HepG2 (cell line): ENCODE data around the gene DSN1. TPM values are rescaled to one million over a fixed set of nuclear protein-coding genes. Genes with fewer than 3 reads are reported as not detected.
A peak's percentile ranks its signal among the peaks of the same experiment; 100 is the strongest.

ENCODE experiments used
- DNMT3B ChIP-seq: conservative IDR thresholded peaks from 2 replicates; pipeline ENCODE4 v1.6.1; 2016; ENCODE audit warnings: missing biosample characterization, control low read depth
- GTF3A ChIP-seq: sonication (generic); formaldehyde crosslinking; conservative IDR thresholded peaks from 2 replicates; pipeline ENCODE4 v1.4.0; 2020; ENCODE audit warnings: mild to moderate bottlenecking, missing genetic modification reagents
- HNRNPL ChIP-seq: fragments of 200-400 bp; formaldehyde crosslinking; IDR thresholded peaks from 2 replicates; pipeline ENCODE4 v1.6.1; 2017; ENCODE audit warnings: mild to moderate bottlenecking, low read depth, low read length
- IRX3 ChIP-seq: sonication (generic); formaldehyde crosslinking; IDR thresholded peaks from 2 replicates; pipeline ENCODE4 v1.8.1; 2023; ENCODE audit warnings: mild to moderate bottlenecking, low read depth, missing genetic modification reagents, borderline replicate concordance
- KLF11 ChIP-seq: IDR thresholded peaks from 2 replicates; pipeline ENCODE4 v1.6.1; 2016; ENCODE audit warnings: missing compliant biosample characterization
- NBN ChIP-seq: fragments of 450-650 bp; conservative IDR thresholded peaks from 2 replicates; pipeline ENCODE4 v1.6.1; 2017
- PAF1 ChIP-seq: IDR thresholded peaks from 2 replicates; pipeline ENCODE4 v1.6.1; 2016; ENCODE audit warnings: missing genetic modification reagents, missing compliant biosample characterization
- PTBP1 ChIP-seq: fragments of 200-400 bp; formaldehyde crosslinking; IDR thresholded peaks from 2 replicates; pipeline ENCODE4 v1.6.1; 2018; ENCODE audit warnings: low read length, low read depth; ENCODE audit not compliant: poor library complexity, severe bottlenecking
- TRIM24 ChIP-seq: sonication (generic); formaldehyde crosslinking; IDR thresholded peaks from 2 replicates; pipeline ENCODE4 v1.8.0; 2022; ENCODE audit warnings: mild to moderate bottlenecking, missing genetic modification reagents
- ZNF431 ChIP-seq: sonication (generic); formaldehyde crosslinking; IDR thresholded peaks from 2 replicates; pipeline ENCODE4 v1.9.0; 2022; ENCODE audit warnings: missing genetic modification reagents, low read depth, mild to moderate bottlenecking, borderline replicate concordance
- ZNF598 ChIP-seq: sonication (generic); formaldehyde crosslinking; IDR thresholded peaks from 2 replicates; pipeline ENCODE4 v1.5.1; 2020; ENCODE audit warnings: mild to moderate bottlenecking, missing genetic modification reagents, borderline replicate concordance
- ZNF614 ChIP-seq: IDR thresholded peaks from 2 replicates; pipeline ENCODE4 v1.6.1; 2018; ENCODE audit warnings: missing biosample characterization, missing genetic modification reagents, inconsistent platforms, borderline replicate concordance
- ZNF616 ChIP-seq: sonication (generic); formaldehyde crosslinking; IDR thresholded peaks from 2 replicates; pipeline ENCODE4 v1.5.0; 2020; ENCODE audit warnings: low read depth, mild to moderate bottlenecking, missing genetic modification reagents
- polyA plus RNA-seq, 8 experiments: library from polyadenylated mRNA; depleted of rRNA in 3 of 8; stranded (reverse) in 7 of 8; unstranded in 1 of 8; fragments of >200 nt; fragmentation: Illumina TruSeq in 4 of 8; extraction: Trizol in 4 of 8; gene quantifications; 2 replicates each; pipeline versions ENCODE4 v1.2.1 to v1.2.3, GENCODE V29; 2011 to 2016; ENCODE audit warnings: low read depth in 4 of 8, missing spikeins in 1 of 8, mixed read lengths in 1 of 8; ENCODE audit not compliant: insufficient read depth in 1 of 8
- total RNA-seq, 5 experiments: library from RNA; depleted of rRNA; stranded (reverse); fragments of >200 nt; fragmentation: Illumina TruSeq; extraction: Trizol; gene quantifications; 2 replicates each; pipeline ENCODE4 v1.2.3, GENCODE V29; 2016; ENCODE audit warnings: low read depth in 1 of 5
- TF ChIP-seq, protein P1 (sequence below): sonication (generic); formaldehyde crosslinking; IDR thresholded peaks from 2 replicates; pipeline ENCODE4 v1.4.0; 2020; ENCODE audit warnings: missing genetic modification reagents, borderline replicate concordance
- TF ChIP-seq, protein P2 (sequence below): sonication (generic); formaldehyde crosslinking; IDR thresholded peaks from 2 replicates; pipeline ENCODE4 v1.5.1; 2020; ENCODE audit warnings: mild to moderate bottlenecking, moderate library complexity, missing genetic modification reagents
- TF ChIP-seq, protein P3 (sequence below), 2 experiments: sonication (generic) in 1 of 2; formaldehyde crosslinking in 1 of 2; IDR thresholded peaks; 2 replicates each; pipeline versions ENCODE4 v1.5.1 to v1.6.1; 2011 to 2020; ENCODE audit warnings: borderline replicate concordance in 1 of 2, low read depth in 1 of 2, low read length in 1 of 2, mild to moderate bottlenecking in 1 of 2, missing genetic modification reagents in 1 of 2, moderate library complexity in 1 of 2
- TF ChIP-seq, protein P4 (sequence below): sonication (generic); formaldehyde crosslinking; IDR thresholded peaks from 2 replicates; pipeline ENCODE4 v1.9.0; 2022; ENCODE audit warnings: low read depth, missing genetic modification reagents
- TF ChIP-seq, protein P5 (sequence below): sonication (generic); formaldehyde crosslinking; IDR thresholded peaks from 2 replicates; pipeline ENCODE4 v1.9.0; 2021; ENCODE audit warnings: missing genetic modification reagents, borderline replicate concordance

Gene DSN1
- total and polyA plus RNA-seq, 2 of the 13 experiments (the other 11 are each of a cell fraction or from before 2014, with no cell fraction given) = 18.7 to 53.7 TPM

DNA sequence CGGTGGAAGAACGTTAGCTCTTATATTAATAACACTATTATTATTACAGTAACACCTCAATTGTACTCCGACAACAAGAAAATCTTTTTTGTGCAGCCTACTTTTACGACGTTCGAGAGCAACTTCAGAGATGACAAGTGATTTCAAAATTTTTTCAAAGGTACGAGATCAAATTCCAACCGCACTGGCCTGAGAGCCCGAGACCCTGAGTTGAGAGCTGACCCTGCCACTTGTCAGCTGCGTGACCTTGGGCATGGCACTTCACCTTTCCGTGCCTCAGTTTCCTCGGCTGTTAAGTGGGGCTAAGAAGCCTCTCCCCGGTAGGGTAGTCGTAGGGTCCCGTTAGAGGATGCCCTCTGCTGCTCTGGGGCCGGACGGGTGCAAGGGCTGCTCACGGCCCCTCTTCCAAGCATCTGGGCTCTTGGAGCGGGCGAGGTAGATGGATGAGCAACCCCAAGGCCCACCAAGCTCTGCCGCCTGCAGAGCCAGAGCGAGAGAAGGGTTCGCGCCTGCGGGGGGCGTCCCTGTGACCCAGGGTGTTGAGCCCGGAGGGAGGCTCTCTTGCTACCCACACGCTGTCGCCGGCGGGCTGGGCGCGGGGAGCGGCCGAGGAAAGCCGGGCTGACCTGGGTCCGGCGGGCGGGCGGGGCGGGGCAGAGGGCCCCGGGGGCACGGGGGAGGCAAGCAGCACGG lies 28.2 kb downstream of the DSN1 start (continued):
- TF ChIP-seq, protein P1, sequence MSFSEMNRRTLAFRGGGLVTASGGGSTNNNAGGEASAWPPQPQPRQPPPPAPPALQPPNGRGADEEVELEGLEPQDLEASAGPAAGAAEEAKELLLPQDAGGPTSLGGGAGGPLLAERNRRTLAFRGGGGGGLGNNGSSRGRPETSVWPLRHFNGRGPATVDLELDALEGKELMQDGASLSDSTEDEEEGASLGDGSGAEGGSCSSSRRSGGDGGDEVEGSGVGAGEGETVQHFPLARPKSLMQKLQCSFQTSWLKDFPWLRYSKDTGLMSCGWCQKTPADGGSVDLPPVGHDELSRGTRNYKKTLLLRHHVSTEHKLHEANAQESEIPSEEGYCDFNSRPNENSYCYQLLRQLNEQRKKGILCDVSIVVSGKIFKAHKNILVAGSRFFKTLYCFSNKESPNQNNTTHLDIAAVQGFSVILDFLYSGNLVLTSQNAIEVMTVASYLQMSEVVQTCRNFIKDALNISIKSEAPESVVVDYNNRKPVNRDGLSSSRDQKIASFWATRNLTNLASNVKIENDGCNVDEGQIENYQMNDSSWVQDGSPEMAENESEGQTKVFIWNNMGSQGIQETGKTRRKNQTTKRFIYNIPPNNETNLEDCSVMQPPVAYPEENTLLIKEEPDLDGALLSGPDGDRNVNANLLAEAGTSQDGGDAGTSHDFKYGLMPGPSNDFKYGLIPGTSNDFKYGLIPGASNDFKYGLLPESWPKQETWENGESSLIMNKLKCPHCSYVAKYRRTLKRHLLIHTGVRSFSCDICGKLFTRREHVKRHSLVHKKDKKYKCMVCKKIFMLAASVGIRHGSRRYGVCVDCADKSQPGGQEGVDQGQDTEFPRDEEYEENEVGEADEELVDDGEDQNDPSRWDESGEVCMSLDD (CRISPR knock-in tag) = no peak
- no peak for TF ChIP-seq NBN
- peak; percentile 90 for TF ChIP-seq ZNF616 (CRISPR knock-in tag)
- no peak for TF ChIP-seq GTF3A (CRISPR knock-in tag)
- TF ChIP-seq ZNF614 (CRISPR knock-in tag) = no peak
- TF ChIP-seq PAF1 (CRISPR knock-in tag) = no peak
- no peak for TF ChIP-seq DNMT3B (CRISPR knock-in tag)
- 0 out of 2 replicates have a peak, but pooled peaks have one; percentile 55 for TF ChIP-seq HNRNPL
- TF ChIP-seq, protein P2, sequence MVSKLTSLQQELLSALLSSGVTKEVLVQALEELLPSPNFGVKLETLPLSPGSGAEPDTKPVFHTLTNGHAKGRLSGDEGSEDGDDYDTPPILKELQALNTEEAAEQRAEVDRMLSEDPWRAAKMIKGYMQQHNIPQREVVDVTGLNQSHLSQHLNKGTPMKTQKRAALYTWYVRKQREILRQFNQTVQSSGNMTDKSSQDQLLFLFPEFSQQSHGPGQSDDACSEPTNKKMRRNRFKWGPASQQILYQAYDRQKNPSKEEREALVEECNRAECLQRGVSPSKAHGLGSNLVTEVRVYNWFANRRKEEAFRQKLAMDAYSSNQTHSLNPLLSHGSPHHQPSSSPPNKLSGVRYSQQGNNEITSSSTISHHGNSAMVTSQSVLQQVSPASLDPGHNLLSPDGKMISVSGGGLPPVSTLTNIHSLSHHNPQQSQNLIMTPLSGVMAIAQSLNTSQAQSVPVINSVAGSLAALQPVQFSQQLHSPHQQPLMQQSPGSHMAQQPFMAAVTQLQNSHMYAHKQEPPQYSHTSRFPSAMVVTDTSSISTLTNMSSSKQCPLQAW = peak; percentile 75
- peak; percentile 41; the same call in 1 of the 2 replicates for TF ChIP-seq IRX3 (CRISPR knock-in tag)
- TF ChIP-seq ZNF598 = peak; percentile 88; the same call in 1 of the 2 replicates
- TF ChIP-seq TRIM24 (CRISPR knock-in tag) = no peak
- TF ChIP-seq, protein P3, sequence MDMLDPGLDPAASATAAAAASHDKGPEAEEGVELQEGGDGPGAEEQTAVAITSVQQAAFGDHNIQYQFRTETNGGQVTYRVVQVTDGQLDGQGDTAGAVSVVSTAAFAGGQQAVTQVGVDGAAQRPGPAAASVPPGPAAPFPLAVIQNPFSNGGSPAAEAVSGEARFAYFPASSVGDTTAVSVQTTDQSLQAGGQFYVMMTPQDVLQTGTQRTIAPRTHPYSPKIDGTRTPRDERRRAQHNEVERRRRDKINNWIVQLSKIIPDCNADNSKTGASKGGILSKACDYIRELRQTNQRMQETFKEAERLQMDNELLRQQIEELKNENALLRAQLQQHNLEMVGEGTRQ (IDR thresholded peaks at IDR 0.05; ENCODE audit: low read depth, low read length) = no peak
- TF ChIP-seq, protein P3 (CRISPR knock-in tag; IDR thresholded peaks at IDR 0.05; ENCODE audit: borderline replicate concordance) = no peak
- TF ChIP-seq, protein P4, sequence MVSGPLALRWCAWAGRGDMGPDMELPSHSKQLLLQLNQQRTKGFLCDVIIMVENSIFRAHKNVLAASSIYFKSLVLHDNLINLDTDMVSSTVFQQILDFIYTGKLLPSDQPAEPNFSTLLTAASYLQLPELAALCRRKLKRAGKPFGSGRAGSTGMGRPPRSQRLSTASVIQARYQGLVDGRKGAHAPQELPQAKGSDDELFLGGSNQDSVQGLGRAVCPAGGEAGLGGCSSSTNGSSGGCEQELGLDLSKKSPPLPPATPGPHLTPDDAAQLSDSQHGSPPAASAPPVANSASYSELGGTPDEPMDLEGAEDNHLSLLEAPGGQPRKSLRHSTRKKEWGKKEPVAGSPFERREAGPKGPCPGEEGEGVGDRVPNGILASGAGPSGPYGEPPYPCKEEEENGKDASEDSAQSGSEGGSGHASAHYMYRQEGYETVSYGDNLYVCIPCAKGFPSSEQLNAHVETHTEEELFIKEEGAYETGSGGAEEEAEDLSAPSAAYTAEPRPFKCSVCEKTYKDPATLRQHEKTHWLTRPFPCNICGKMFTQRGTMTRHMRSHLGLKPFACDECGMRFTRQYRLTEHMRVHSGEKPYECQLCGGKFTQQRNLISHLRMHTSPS = peak; percentile 69; the same call in 1 of the 2 replicates
- no peak for TF ChIP-seq KLF11
- TF ChIP-seq ZNF431 = no peak
- TF ChIP-seq, protein P5, sequence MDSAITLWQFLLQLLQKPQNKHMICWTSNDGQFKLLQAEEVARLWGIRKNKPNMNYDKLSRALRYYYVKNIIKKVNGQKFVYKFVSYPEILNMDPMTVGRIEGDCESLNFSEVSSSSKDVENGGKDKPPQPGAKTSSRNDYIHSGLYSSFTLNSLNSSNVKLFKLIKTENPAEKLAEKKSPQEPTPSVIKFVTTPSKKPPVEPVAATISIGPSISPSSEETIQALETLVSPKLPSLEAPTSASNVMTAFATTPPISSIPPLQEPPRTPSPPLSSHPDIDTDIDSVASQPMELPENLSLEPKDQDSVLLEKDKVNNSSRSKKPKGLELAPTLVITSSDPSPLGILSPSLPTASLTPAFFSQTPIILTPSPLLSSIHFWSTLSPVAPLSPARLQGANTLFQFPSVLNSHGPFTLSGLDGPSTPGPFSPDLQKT (CRISPR knock-in tag) = no peak
- no peak for TF ChIP-seq PTBP1
